Common myeloid progenitor, CD34-positive (primary cell): ENCODE data around the gene PUM1.
"Not testable (repeated sequence)": the region's sequence is repeated elsewhere in the genome, so short reads cannot be mapped to it uniquely, and the experiment has no call there.

Experiments
- CTCF ChIA-PET: fragments of 350-600 bp; sonication (Branson Sonifier 250); formaldehyde crosslinking; loops from one replicate; lab custom pipeline; 2021; ENCODE audit warnings: antibody characterized with exemption; lab: Charles Lee
- POLR2A ChIA-PET: fragments of 350-600 bp; sonication (Branson Sonifier 250); formaldehyde crosslinking; loops from one replicate; lab custom pipeline; 2021; ENCODE audit warnings: antibody characterized with exemption; lab: Charles Lee
- DNase-seq, 3 donors: peaks; one replicate each; pipeline versions ENCODE4 v3.0.0 to v3.0.0-alpha.2; 2013
- H3K27ac ChIP-seq, 2 experiments: 1 replicate in 1 of 2; 2 replicates in 1 of 2; pipeline ENCODE4 v1.7.0; 2013; ENCODE audit warnings: inconsistent platforms in 2 of 2, low read length in 2 of 2, mild to moderate bottlenecking in 2 of 2, low read depth in 1 of 2, moderate library complexity in 1 of 2; ENCODE audit not compliant: severe bottlenecking in 2 of 2, insufficient read depth in 1 of 2, poor library complexity in 1 of 2
- H3K27me3 ChIP-seq, 5 experiments: replicated peaks in 2 of 5; 1 replicate in 3 of 5; 2 replicates in 2 of 5; pipeline versions ENCODE4 v1.6.1 to v1.7.0; 2013; ENCODE audit warnings: low read length in 4 of 5, mild to moderate bottlenecking in 2 of 5, moderate library complexity in 2 of 5, inconsistent platforms in 1 of 5; ENCODE audit not compliant: insufficient read depth in 5 of 5, control insufficient read depth in 4 of 5
- H3K36me3 ChIP-seq, 4 experiments: 1 replicate in 2 of 4; 2 replicates in 2 of 4; pipeline versions ENCODE4 v1.6.1 to v1.7.0; 2013; ENCODE audit warnings: low read length in 3 of 4, control low read depth in 1 of 4, mild to moderate bottlenecking in 1 of 4; ENCODE audit not compliant: control insufficient read depth in 4 of 4, insufficient read depth in 4 of 4
- H3K4me1 ChIP-seq, 4 experiments: 1 replicate in 3 of 4; 2 replicates in 1 of 4; pipeline versions ENCODE4 v1.6.1 to v1.7.1; 2013; ENCODE audit warnings: low read length in 3 of 4, mild to moderate bottlenecking in 3 of 4, control low read depth in 1 of 4, inconsistent platforms in 1 of 4, moderate library complexity in 1 of 4; ENCODE audit not compliant: control insufficient read depth in 4 of 4, insufficient read depth in 4 of 4; ENCODE audit errors: control extremely low read depth in 1 of 4
- H3K4me3 ChIP-seq, 7 experiments: 1 replicate in 4 of 7; 2 replicates in 3 of 7; pipeline versions ENCODE4 v1.5.1 to v1.7.0; 2013; ENCODE audit warnings: mild to moderate bottlenecking in 7 of 7, low read length in 6 of 7, moderate library complexity in 6 of 7, inconsistent platforms in 2 of 7, low read depth in 2 of 7, control low read depth in 1 of 7; ENCODE audit not compliant: insufficient read depth in 4 of 7, control insufficient read depth in 1 of 7; ENCODE audit errors: extremely low read depth in 1 of 7
- H3K9me3 ChIP-seq, 5 experiments: 1 replicate in 4 of 5; 2 replicates in 1 of 5; pipeline versions ENCODE4 v1.6.1 to v1.7.1; 2013; ENCODE audit warnings: low read length in 4 of 5, mild to moderate bottlenecking in 2 of 5, inconsistent platforms in 1 of 5, low read depth in 1 of 5, moderate library complexity in 1 of 5; ENCODE audit not compliant: control insufficient read depth in 4 of 5, insufficient read depth in 2 of 5; ENCODE audit errors: control extremely low read depth in 1 of 5
- whole genome bisulfite sequencing: methylation state at CpG from one replicate; pipeline ENCODE4 v1.1.5; 2013; ENCODE audit not compliant: insufficient coverage; 5-methylcytosine and 5-hydroxymethylcytosine counted together

PUM1 gene

DNA sequence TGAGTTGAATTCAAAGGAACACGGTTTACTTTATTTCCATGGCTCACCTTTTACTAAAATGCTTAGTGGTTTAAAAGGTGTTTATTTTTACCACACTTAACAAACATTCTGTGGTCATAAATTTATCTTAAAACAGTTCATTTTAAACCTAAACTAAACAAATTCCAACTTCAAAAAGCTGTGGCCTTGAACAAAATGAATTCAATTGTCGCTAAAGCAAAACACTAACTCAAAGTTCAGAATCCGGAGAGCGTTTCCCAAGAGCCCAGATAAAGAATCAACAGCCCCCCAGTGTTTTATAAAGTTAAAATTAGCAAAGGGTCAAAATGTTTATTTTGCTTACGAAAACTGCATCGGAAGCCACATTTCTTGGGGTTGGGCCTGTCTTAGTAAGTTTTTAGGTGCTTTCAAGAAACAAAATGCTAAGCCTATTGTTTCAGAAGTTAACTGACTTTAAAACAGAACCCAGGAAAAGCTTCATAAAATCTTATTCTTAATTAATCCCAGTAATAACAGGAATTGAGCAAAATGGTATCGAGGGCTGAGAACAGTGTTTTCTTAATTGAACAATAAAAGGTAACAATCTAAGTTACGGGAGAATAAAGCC is 1.3 kb downstream of the PUM1 start:
- H3K4me1 ChIP-seq = peaks cover 7 to 24% (median 18%) of the 10 kb centered on the region in 4 experiments
- POLR2A ChIA-PET = interaction anchor here (0.7 to 1.0 kb wide), 2 partner anchors 113 to 346 kb away, joined by 3 read pairs; no protein-coding TSS in a partner anchor
- H3K27ac ChIP-seq = peak overlapping the region; percentile 98 to 99
- CTCF ChIA-PET = interaction anchor here (0.7 to 1.1 kb wide), 3 partner anchors 10 to 38 kb away, joined by 3 to 5 read pairs (median 3); no protein-coding TSS in a partner anchor
- H3K36me3 ChIP-seq = peaks cover under 1 to 4% (median 1%) of the 10 kb centered on the region in 4 experiments
- 0% methylated on average over 1 of the region's 8 CpGs for WGBS
- H3K9me3 ChIP-seq = no peaks in the 10 kb centered on the region
- no peak for DNase-seq
- H3K27me3 ChIP-seq = no peaks in the 10 kb centered on the region
- peak overlapping the region in 6 of 7 experiments; percentile 84 to 100 (median 96) for H3K4me3 ChIP-seq

- H3K4me3 ChIP-seq = peak overlapping the region in 6 of 7 experiments; percentile 84 to 100 (median 96)
- H3K4me1 ChIP-seq = peaks cover 7 to 24% (median 18%) of the 10 kb centered on the region in 4 experiments
- peak overlapping the region; percentile 98 to 99 for H3K27ac ChIP-seq
- H3K9me3 ChIP-seq = no peaks in the 10 kb centered on the region
- peak in 1 of 3 donors; percentile 17 for DNase-seq
- H3K36me3 ChIP-seq = peaks cover 2 to 10% (median 7%) of the 10 kb centered on the region in 4 experiments
- H3K27me3 ChIP-seq = no peaks in the 10 kb centered on the region
- POLR2A ChIA-PET = interaction anchor here (0.7 kb wide), 1 partner anchor 112 kb away, joined by 3 read pairs; no protein-coding TSS in a partner anchor
- CTCF ChIA-PET = interaction anchor here (1.1 kb wide), 1 partner anchor 38 kb away, joined by 3 read pairs; no protein-coding TSS in a partner anchor
- WGBS = 30% methylated on average over 2 of the region's 4 CpGs
Measured at GRCh38 chr1:31063631-31064030, 1.9 kb downstream of the PUM1 start.

DNA sequence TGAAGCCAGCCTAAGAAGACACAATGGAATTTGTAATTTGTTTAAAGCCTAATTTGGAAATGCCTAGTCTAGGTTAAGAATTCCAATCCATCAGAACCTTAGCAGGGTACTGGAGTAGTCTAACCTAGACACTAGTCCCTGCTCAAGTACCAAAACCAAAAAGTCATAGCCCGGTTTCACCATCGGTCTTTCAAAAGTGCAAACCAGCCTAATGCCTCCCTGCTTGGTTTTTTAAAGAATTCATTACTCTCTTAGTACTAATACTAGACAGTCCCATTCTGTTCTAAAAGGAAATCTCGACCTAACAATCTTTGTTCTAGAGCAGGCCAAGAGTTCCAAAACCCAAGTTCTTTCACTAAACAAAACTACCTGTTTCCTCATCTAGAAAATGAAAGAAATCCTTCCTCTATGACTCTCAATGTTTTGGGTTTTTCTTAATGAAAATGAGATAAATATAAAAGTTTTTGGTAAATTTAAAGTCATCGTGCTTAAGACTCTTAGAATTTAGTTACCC is 2.6 kb downstream of the PUM1 start:
- H3K4me3 ChIP-seq = peak overlapping the region in 5 of 7 experiments; percentile 86 to 100 (median 97)
- no peaks in the 10 kb centered on the region for H3K27me3 ChIP-seq
- H3K27ac ChIP-seq = peak overlapping the region in 1 of 2 experiments; percentile 99
- H3K36me3 ChIP-seq = peaks cover 2 to 14% (median 9%) of the 10 kb centered on the region in 4 experiments
- 95% methylated on average over 3 of the region's 4 CpGs for WGBS
- H3K4me1 ChIP-seq = peaks cover 7 to 24% (median 19%) of the 10 kb centered on the region in 4 experiments
- POLR2A ChIA-PET = no interaction called here
- no peak for DNase-seq
- H3K9me3 ChIP-seq = no peaks in the 10 kb centered on the region
- CTCF ChIA-PET = interaction anchor here (1.4 kb wide), 1 partner anchor 17 kb away, joined by 6 read pairs; no protein-coding TSS in a partner anchor

- POLR2A ChIA-PET, DNase-seq, H3K27ac ChIP-seq, H3K9me3 ChIP-seq, H3K27me3 ChIP-seq: not testable (repeated sequence)
- H3K4me3 ChIP-seq = peak overlapping the region in 3 of 7 experiments; percentile 96 to 99 (median 97)
- H3K4me1 ChIP-seq = peaks cover 7 to 25% (median 20%) of the 10 kb centered on the region in 4 experiments
- H3K36me3 ChIP-seq = peaks cover 2 to 18% (median 11%) of the 10 kb centered on the region in 4 experiments
- CTCF ChIA-PET = interaction anchor here (1.4 kb wide), 1 partner anchor 17 kb away, joined by 6 read pairs; no protein-coding TSS in a partner anchor
- 86% methylated on average over 10 of the region's 14 CpGs for WGBS
Measured at GRCh38 chr1:31062162-31062866, 3.2 kb downstream of the PUM1 start.

DNA sequence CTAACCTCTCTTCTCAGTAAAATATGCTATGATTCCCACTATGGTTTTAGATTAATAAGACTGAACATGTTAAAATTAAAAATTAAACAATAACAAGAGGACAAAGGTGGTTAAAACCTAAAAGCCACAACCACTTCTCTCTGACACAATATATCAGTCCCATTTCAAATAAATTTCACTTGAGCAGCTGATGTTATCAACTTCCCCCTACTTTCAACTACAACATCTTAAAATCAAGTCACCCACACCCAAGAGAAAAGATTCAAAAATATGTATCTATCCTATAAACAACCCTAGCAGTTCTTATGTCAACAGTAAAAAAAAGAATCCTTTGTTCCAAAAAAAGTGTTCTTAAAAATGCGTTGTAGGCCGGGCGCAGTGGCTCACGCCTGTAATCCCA is 7.5 kb downstream of the PUM1 start:
- peaks cover 2 to 15% (median 6%) of the 10 kb centered on the region in 4 experiments for H3K4me1 ChIP-seq
- peaks cover 8 to 48% (median 32%) of the 10 kb centered on the region in 4 experiments for H3K36me3 ChIP-seq
- H3K4me3 ChIP-seq = no peak overlapping the region
- ChIA-PET POLR2A (no interaction called here), CTCF (no interaction called here)
- no peaks in the 10 kb centered on the region for H3K27me3 ChIP-seq
- H3K27ac ChIP-seq = no peak overlapping the region
- 96% methylated on average over 4 of the region's 4 CpGs for WGBS
- DNase-seq = peak in 1 of 3 donors; percentile 15
- no peaks in the 10 kb centered on the region for H3K9me3 ChIP-seq

GRCh38 chr1:31055953-31056352 is 9.6 kb downstream of the PUM1 start:
- Histone ChIP-seq H3K4me3 (no peak overlapping the region), H3K4me1 (peaks cover 0 to 6% (median 1%) of the 10 kb centered on the region in 4 experiments), H3K36me3 (peaks cover 8 to 52% (median 32%) of the 10 kb centered on the region in 4 experiments), H3K27ac (no peak overlapping the region), H3K9me3 (no peaks in the 10 kb centered on the region), H3K27me3 (no peaks in the 10 kb centered on the region)
- POLR2A ChIA-PET = no interaction called here
- DNase-seq = no peak
- WGBS = 100% methylated on average over 1 of the region's 1 CpG
- CTCF ChIA-PET = no interaction called here
